ENCODE results near the gene GATAD2B.

GRCh38 chr1:153799566-153800465 is 123.0 kb downstream of the GATAD2B start:
- TF ChIP-seq POLR2A (IDR thresholded peaks at IDR 0.05) (no peak), CTCF (IDR thresholded peaks at IDR 0.05) (no peak)
